ENCODE data around the gene NTRK2.

The NTRK2 gene

DNA sequence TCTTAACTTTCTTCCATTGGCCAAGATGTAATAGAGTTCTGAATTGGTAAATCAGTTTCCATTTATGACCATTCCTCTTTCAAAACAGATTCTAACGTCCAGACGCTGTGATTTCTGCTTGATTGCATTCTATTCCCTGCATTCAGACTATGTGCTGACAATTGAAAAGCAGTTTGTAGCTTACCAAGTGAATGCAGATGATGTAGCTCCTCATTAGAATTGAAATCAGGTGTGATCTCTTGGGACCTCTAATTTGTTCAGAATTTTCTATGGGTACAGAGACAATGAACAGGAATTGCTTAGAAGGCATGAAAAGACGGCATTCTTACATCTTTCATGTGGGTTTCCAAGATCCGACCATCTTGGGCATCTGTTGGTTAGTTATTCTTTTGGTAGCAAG is 191.9 kb downstream of the NTRK2 start:
- no peaks in the 10 kb centered on the region for H3K9me3 ChIP-seq (ENCODE audit: control insufficient read depth, insufficient read depth, low read length)
- no peak overlapping the region for H3K4me3 ChIP-seq (ENCODE audit: low read length)
- no peaks in the 10 kb centered on the region for H3K4me1 ChIP-seq (ENCODE audit: control insufficient read depth, low read length)
- no peaks in the 10 kb centered on the region for H3K36me3 ChIP-seq (ENCODE audit: control insufficient read depth, low read length)
- no peaks in the 10 kb centered on the region for H3K79me2 ChIP-seq (ENCODE audit: control insufficient read depth, low read length)
- H3K27me3 ChIP-seq (ENCODE audit: control insufficient read depth, low read length) = no peaks in the 10 kb centered on the region
- H4K20me1 ChIP-seq (ENCODE audit: control insufficient read depth, insufficient read depth, low read depth, low read length) = no peaks in the 10 kb centered on the region
- no peak overlapping the region for H3K4me2 ChIP-seq (ENCODE audit: low read length)
- H3K27ac ChIP-seq (ENCODE audit: low read depth, low read length) = no peak overlapping the region
- no peaks in the 10 kb centered on the region for H3F3A ChIP-seq (ENCODE audit: control insufficient read depth, insufficient read depth)
- H3K9me2 ChIP-seq (replicated peaks; ENCODE audit: control insufficient read depth, low read length) = no peaks in the 10 kb centered on the region
- TF ChIP-seq EZH2phosphoT487 (IDR thresholded peaks at IDR 0.05; ENCODE audit: borderline replicate concordance, low read length) (no peak), CTCF (IDR thresholded peaks at IDR 0.05; ENCODE audit: low read depth, low read length, poor library complexity, severe bottlenecking) (no peak)

GRCh38 chr9:84862308-84862707 is 192.8 kb downstream of the NTRK2 start:
- no peak overlapping the region for H3K4me3 ChIP-seq (ENCODE audit: low read length)
- H3K27me3 ChIP-seq (ENCODE audit: control insufficient read depth, low read length) = no peaks in the 10 kb centered on the region
- no peak overlapping the region for H3K27ac ChIP-seq (ENCODE audit: low read depth, low read length)
- H3K79me2 ChIP-seq (ENCODE audit: control insufficient read depth, low read length) = no peaks in the 10 kb centered on the region
- no peaks in the 10 kb centered on the region for H3K4me1 ChIP-seq (ENCODE audit: control insufficient read depth, low read length)
- no peaks in the 10 kb centered on the region for H4K20me1 ChIP-seq (ENCODE audit: control insufficient read depth, insufficient read depth, low read depth, low read length)
- no peaks in the 10 kb centered on the region for H3F3A ChIP-seq (ENCODE audit: control insufficient read depth, insufficient read depth)
- no peaks in the 10 kb centered on the region for H3K9me3 ChIP-seq (ENCODE audit: control insufficient read depth, insufficient read depth, low read length)
- no peaks in the 10 kb centered on the region for H3K36me3 ChIP-seq (ENCODE audit: control insufficient read depth, low read length)
- no peaks in the 10 kb centered on the region for H3K9me2 ChIP-seq (replicated peaks; ENCODE audit: control insufficient read depth, low read length)
- no peak for TF ChIP-seq EZH2phosphoT487 (IDR thresholded peaks at IDR 0.05; ENCODE audit: borderline replicate concordance, low read length)
- no peak overlapping the region for H3K4me2 ChIP-seq (ENCODE audit: low read length)

DNA sequence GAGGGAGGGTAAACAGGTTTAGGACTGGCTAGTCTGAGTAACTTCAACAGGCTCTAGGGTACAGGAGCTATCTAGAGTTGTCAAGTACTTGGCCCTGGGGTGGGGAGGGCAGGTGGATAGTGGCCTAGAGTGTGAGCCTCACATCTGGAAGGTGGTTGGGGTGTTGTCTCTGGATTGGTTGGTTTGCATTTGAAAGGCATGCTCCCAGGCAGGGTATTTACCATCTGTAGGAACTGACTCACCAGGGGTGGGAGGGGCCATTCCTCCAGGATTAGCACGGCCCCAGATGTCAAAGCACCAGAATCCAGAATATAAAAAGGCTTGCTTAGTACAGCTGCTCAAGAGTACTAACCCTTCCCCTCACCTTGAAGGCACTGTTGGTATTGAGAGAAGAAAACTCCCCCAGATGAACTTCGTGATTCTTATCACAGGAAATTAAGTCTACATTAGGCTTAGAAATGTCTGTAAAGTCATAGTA is 193.3 kb downstream of the NTRK2 start:
- Histone ChIP-seq H3K9me3 (ENCODE audit: control insufficient read depth, insufficient read depth, low read length) (no peaks in the 10 kb centered on the region), H3K9me2 (replicated peaks; ENCODE audit: control insufficient read depth, low read length) (no peaks in the 10 kb centered on the region), H3K36me3 (ENCODE audit: control insufficient read depth, low read length) (no peaks in the 10 kb centered on the region), H3K79me2 (ENCODE audit: control insufficient read depth, low read length) (no peaks in the 10 kb centered on the region), H3K4me1 (ENCODE audit: control insufficient read depth, low read length) (no peaks in the 10 kb centered on the region), H3K4me2 (ENCODE audit: low read length) (no peak overlapping the region), H4K20me1 (ENCODE audit: control insufficient read depth, insufficient read depth, low read depth, low read length) (no peaks in the 10 kb centered on the region), H3K27me3 (ENCODE audit: control insufficient read depth, low read length) (no peaks in the 10 kb centered on the region), H3K27ac (ENCODE audit: low read depth, low read length) (no peak overlapping the region), H3F3A (ENCODE audit: control insufficient read depth, insufficient read depth) (no peaks in the 10 kb centered on the region), H3K4me3 (ENCODE audit: low read length) (no peak overlapping the region)
- TF ChIP-seq CTCF (IDR thresholded peaks at IDR 0.05; ENCODE audit: low read depth, low read length, poor library complexity, severe bottlenecking) (no peak), EZH2phosphoT487 (IDR thresholded peaks at IDR 0.05; ENCODE audit: borderline replicate concordance, low read length) (no peak)

- Histone ChIP-seq H3K36me3 (ENCODE audit: control insufficient read depth, low read length) (no peaks in the 10 kb centered on the region), H3K4me3 (ENCODE audit: low read length) (no peak overlapping the region), H3K4me1 (ENCODE audit: control insufficient read depth, low read length) (no peaks in the 10 kb centered on the region), H3K9me3 (ENCODE audit: control insufficient read depth, insufficient read depth, low read length) (no peaks in the 10 kb centered on the region), H3F3A (ENCODE audit: control insufficient read depth, insufficient read depth) (no peaks in the 10 kb centered on the region), H4K20me1 (ENCODE audit: control insufficient read depth, insufficient read depth, low read depth, low read length) (no peaks in the 10 kb centered on the region), H3K27ac (ENCODE audit: low read depth, low read length) (no peak overlapping the region), H3K9me2 (replicated peaks; ENCODE audit: control insufficient read depth, low read length) (no peaks in the 10 kb centered on the region), H3K4me2 (ENCODE audit: low read length) (no peak overlapping the region), H3K27me3 (ENCODE audit: control insufficient read depth, low read length) (no peaks in the 10 kb centered on the region), H3K79me2 (ENCODE audit: control insufficient read depth, low read length) (no peaks in the 10 kb centered on the region)
- TF ChIP-seq EZH2phosphoT487 (IDR thresholded peaks at IDR 0.05; ENCODE audit: borderline replicate concordance, low read length) (no peak), CTCF (IDR thresholded peaks at IDR 0.05; ENCODE audit: low read depth, low read length, poor library complexity, severe bottlenecking) (no peak)
These were observed 193.8 kb downstream of the NTRK2 start for GRCh38 chr9:84863372-84863771.
